ENCODE results near the gene LRIT2. TPM values are rescaled to one million over a fixed set of nuclear protein-coding genes. Genes with fewer than 3 reads are reported as not detected.

The LRIT2 gene
- total RNA-seq, 1 experiment from 2014 or later, result not detected

DNA sequence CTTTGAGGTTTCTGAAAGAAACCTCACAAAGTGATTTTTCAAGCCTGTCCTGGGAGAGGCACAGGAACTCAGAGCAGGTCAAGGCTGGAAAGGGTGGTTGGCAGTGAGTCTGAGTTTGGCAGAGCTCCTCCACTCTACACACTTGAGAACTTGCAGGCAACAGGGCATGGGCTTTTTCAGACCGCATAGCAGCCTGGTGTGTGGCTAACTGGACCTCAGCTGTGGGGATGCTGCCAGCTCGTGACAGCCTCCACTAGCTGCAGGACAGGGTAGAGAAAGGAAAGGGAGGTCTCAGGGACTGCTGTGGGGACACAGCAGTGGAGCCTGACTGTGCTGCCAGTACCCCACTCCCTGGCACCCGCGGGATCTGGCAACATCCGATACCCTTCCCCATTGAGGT, 28.4 kb downstream of the LRIT2 start:
- ChIA-PET POLR2A (no interaction called here), CTCF (interaction anchor here (0.6 to 2.8 kb wide), 5 partner anchors 8 to 49 kb away, joined by 3 to 11 read pairs (median 3); no protein-coding TSS in a partner anchor)
- Mint-ChIP-seq H3K4me3 (ENCODE audit: unreplicated experiment) (no peak overlapping the region), H3K27me3 (ENCODE audit: insufficient read depth, unreplicated experiment) (peaks cover 46% of the 10 kb centered on the region), H3K36me3 (ENCODE audit: insufficient read depth, unreplicated experiment) (no peaks in the 10 kb centered on the region), H3K27ac (ENCODE audit: low read depth, unreplicated experiment) (no peak overlapping the region), H3K9me3 (ENCODE audit: unreplicated experiment) (no peaks in the 10 kb centered on the region), H3K4me1 (ENCODE audit: insufficient read depth, unreplicated experiment) (no peaks in the 10 kb centered on the region)
- BruUV-seq (replicated peaks), result no TSS peak
- no peak for DNase-seq (ENCODE audit: unreplicated experiment)
- intact Hi-C loops (cut with micrococcal nuclease), result no loop called here
- TF ChIP-seq, protein P1, sequence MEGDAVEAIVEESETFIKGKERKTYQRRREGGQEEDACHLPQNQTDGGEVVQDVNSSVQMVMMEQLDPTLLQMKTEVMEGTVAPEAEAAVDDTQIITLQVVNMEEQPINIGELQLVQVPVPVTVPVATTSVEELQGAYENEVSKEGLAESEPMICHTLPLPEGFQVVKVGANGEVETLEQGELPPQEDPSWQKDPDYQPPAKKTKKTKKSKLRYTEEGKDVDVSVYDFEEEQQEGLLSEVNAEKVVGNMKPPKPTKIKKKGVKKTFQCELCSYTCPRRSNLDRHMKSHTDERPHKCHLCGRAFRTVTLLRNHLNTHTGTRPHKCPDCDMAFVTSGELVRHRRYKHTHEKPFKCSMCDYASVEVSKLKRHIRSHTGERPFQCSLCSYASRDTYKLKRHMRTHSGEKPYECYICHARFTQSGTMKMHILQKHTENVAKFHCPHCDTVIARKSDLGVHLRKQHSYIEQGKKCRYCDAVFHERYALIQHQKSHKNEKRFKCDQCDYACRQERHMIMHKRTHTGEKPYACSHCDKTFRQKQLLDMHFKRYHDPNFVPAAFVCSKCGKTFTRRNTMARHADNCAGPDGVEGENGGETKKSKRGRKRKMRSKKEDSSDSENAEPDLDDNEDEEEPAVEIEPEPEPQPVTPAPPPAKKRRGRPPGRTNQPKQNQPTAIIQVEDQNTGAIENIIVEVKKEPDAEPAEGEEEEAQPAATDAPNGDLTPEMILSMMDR (IDR thresholded peaks at IDR 0.05; ENCODE audit: unreplicated experiment), result no peak

DNA sequence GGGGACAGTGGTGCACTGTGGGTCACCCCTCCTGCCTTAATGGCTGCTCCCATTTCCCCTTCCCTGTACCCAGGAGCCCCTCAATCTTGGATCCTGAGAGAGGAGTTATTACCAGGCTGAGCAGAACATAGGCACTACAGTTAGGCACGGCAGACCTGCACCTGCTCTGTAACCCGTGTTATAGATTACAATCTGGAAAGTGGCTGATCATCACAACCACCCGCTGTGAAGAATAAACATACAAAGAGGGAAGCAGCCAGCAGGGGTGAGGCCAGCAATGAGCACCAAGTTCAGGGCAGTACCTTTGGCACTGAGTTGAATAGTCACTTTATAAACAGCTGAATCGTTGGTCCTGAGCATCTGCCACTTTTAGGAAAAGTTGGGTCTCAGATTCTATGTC, 29.3 kb downstream of the LRIT2 start:
- ChIA-PET CTCF (interaction anchor here (1.2 to 2.8 kb wide), 3 partner anchors 9 to 48 kb away, joined by 3 to 11 read pairs (median 4); no protein-coding TSS in a partner anchor), POLR2A (no interaction called here)
- TF ChIP-seq, protein P1 (IDR thresholded peaks at IDR 0.05; ENCODE audit: unreplicated experiment), result no peak
- Mint-ChIP-seq H3K27me3 (ENCODE audit: insufficient read depth, unreplicated experiment) (peaks cover 46% of the 10 kb centered on the region), H3K27ac (ENCODE audit: low read depth, unreplicated experiment) (no peak overlapping the region), H3K36me3 (ENCODE audit: insufficient read depth, unreplicated experiment) (no peaks in the 10 kb centered on the region), H3K4me3 (ENCODE audit: unreplicated experiment) (no peak overlapping the region), H3K9me3 (ENCODE audit: unreplicated experiment) (no peaks in the 10 kb centered on the region), H3K4me1 (ENCODE audit: insufficient read depth, unreplicated experiment) (peaks cover 6% of the 10 kb centered on the region)
- intact Hi-C loops (cut with micrococcal nuclease), result no loop called here
- no peak for DNase-seq (ENCODE audit: unreplicated experiment)
- BruUV-seq (replicated peaks), result no TSS peak

DNA sequence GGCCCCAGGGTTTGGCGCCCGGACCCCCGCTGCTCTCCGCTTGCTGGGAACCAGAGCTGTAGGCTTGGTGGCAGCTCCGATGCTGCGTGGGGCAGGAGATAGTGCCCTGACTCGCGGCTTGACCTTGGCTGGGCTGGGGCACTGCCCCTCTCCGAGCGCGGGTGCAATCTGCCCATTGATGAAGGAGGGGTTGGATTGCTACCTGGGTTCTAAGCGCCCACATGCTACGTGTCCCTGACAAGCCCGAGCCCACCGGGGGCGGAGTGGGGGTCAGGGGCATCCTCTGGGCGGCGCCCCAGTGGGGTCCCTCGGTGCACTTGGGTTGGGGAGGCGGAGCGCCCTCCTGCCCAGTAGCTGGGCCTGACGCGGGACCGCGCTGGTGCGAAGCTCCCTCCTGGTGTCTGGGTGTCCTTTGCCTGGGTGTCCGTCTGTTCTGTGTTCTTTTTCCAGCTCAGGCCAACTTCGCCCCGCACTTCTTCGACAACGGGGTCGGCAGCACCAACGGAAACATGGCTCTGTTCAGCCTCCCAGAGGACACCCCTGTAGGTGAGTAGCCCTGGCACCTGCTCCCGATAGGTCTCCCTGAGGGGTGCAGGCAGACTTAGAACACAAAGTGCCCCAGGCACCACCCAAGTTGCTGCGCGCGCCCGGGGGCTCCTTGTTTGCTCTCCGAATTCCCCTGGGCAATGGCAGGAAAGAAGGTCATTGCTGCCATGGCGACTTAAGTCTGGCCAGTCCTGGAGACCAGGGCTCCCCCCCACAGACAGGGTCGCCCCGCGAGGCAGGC, 30.1 kb downstream of the LRIT2 start:
- Mint-ChIP-seq H3K27ac (ENCODE audit: low read depth, unreplicated experiment) (no peak overlapping the region), H3K36me3 (ENCODE audit: insufficient read depth, unreplicated experiment) (no peaks in the 10 kb centered on the region)
- CTCF ChIA-PET, result interaction anchor here (0.5 to 2.8 kb wide), 4 partner anchors 9 to 47 kb away, joined by 3 to 11 read pairs (median 4); no protein-coding TSS in a partner anchor

DNA sequence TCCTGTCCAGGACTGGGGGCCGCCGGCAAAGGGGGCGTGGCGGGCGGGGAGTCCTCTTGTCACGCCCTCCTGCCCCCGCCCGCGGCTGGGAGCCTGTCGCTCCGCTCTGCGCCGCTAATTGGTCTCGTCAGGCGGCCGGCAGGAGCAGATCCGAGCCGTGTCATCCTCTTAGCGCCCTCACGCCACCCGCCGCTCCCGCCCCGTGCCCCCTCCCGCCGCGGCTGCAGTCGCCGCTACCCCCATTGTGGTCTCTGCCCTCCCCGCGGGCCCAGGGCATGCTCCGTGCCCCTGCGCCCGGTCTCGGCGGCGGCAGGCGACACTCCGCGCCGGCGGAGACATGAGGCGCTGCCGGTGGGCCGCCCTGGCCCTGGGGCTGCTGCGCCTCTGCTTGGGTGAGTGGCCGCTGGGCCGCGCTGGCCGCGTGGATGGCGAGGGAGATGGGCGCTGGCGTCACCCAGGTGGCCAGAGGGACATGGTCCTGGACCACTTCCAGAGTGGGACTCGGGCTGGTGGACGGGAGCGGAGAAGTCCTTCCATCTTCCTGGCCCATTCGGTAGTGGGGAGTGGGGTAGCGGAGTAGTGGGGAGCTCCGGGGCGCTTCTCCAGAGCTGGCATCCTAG, 30.8 kb downstream of the LRIT2 start, which contains the start of gene CDHR1:
CDHR1 (plus strand) TSS at position 114 of the 620 bp plus-strand sequence; CDS start at position 338, 224 bp downstream.
- POLR2A ChIA-PET, result no interaction called here
- H3K4me3 Mint-ChIP-seq (ENCODE audit: unreplicated experiment), result no peak within 1 kb of the TSS
- no TSS peak for BruUV-seq (replicated peaks)
- H3K4me1 Mint-ChIP-seq (ENCODE audit: insufficient read depth, unreplicated experiment), result peaks cover 7% of the 10 kb centered on the region
- TF ChIP-seq, protein P1 (IDR thresholded peaks at IDR 0.05; ENCODE audit: unreplicated experiment), result no peak
- no peak for DNase-seq (ENCODE audit: unreplicated experiment)
- CTCF ChIA-PET, result interaction anchor here (0.5 to 4.8 kb wide), 5 partner anchors 9 to 33 kb away, joined by 3 to 58 read pairs (median 4); no protein-coding TSS in a partner anchor
- intact Hi-C loops (cut with micrococcal nuclease), result no loop called here
- H3K27me3 Mint-ChIP-seq (ENCODE audit: insufficient read depth, unreplicated experiment), result peaks cover 35% of the 10 kb centered on the region
- no peaks in the 10 kb centered on the region for H3K9me3 Mint-ChIP-seq (ENCODE audit: unreplicated experiment)
- H3K27ac Mint-ChIP-seq (ENCODE audit: low read depth, unreplicated experiment), result no peak within 1 kb of the TSS
- H3K36me3 Mint-ChIP-seq (ENCODE audit: insufficient read depth, unreplicated experiment), result no peaks in the 10 kb centered on the region

More for the DNA sequence above, 30.1 kb downstream of the LRIT2 start:
- Mint-ChIP-seq H3K9me3 (ENCODE audit: unreplicated experiment) (no peaks in the 10 kb centered on the region), H3K27me3 (ENCODE audit: insufficient read depth, unreplicated experiment) (peaks cover 41% of the 10 kb centered on the region), H3K4me1 (ENCODE audit: insufficient read depth, unreplicated experiment) (peaks cover 7% of the 10 kb centered on the region), H3K4me3 (ENCODE audit: unreplicated experiment) (no peak overlapping the region)
- TF ChIP-seq, protein P1 (IDR thresholded peaks at IDR 0.05; ENCODE audit: unreplicated experiment), result no peak
- DNase-seq (ENCODE audit: unreplicated experiment), result no peak
- BruUV-seq (replicated peaks), result no TSS peak
- POLR2A ChIA-PET, result no interaction called here
- intact Hi-C loops (cut with micrococcal nuclease), result no loop called here

Data from MCF 10A (cell line).